DOHH2 (cell line): ENCODE results near the gene CYP11A1.

Experiments used
- EZH2phosphoT487 ChIP-seq: fragments of 200-600 bp; sonication (generic); IDR thresholded peaks from 2 replicates; pipeline ENCODE4 v1.6.1; 2017; ENCODE audit warnings: borderline replicate concordance, mild to moderate bottlenecking, antibody characterized with exemption, low read length, moderate library complexity, mixed read lengths
- TF ChIP-seq, protein P1 (sequence below): fragments of 200-600 bp; sonication (generic); IDR thresholded peaks from one replicate; pipeline ENCODE4 v1.5.1; 2014; ENCODE audit warnings: antibody characterized with exemption, mild to moderate bottlenecking, low read depth, low read length; ENCODE audit not compliant: poor library complexity, severe bottlenecking

DNA sequence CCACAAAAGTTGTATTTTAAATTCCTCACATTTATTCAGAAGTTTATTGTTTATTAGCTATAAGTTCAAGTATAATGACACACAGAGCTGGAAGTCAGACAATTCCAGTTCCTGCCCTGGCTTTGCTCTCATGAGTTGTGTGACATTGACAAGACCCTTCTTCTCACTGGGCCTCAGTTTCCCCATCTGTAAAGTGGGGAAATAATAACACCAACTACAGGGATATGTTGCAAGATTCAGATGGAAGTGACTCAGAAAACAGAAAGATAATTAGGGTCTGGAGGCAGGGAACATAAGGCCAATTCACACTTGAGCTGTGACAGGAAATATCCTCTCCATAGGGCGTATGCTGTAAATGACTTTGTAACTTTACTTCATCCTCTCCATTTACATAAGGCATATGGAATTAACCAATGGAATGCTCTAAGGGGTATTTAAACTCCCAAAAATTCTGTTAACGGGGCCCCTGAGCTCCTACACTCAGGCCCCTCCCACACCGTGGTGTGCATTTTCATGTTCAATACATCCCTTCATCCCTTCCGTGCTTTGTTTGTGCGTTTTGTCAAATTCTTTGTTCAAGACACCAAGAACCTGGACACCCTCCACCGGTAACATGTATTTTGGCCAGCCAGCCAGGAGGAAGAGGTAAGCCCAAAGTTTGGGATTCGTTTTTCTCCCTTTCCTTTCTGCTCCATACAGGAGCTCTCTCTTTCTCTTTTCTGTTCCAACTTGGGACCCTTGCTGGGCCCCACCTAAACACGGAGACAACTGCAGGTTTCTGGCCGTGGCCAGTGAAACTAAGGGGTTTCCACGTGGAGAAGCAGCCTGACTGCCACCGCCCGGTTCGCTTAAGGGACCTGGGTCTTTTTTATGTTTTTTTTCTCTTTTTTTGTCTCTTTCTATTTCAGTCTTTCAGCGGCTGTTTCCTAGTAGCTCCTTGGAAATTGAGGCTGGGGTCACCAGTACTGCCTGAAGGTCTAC is 16.9 kb downstream of the CYP11A1 start:
- TF ChIP-seq, protein P1, sequence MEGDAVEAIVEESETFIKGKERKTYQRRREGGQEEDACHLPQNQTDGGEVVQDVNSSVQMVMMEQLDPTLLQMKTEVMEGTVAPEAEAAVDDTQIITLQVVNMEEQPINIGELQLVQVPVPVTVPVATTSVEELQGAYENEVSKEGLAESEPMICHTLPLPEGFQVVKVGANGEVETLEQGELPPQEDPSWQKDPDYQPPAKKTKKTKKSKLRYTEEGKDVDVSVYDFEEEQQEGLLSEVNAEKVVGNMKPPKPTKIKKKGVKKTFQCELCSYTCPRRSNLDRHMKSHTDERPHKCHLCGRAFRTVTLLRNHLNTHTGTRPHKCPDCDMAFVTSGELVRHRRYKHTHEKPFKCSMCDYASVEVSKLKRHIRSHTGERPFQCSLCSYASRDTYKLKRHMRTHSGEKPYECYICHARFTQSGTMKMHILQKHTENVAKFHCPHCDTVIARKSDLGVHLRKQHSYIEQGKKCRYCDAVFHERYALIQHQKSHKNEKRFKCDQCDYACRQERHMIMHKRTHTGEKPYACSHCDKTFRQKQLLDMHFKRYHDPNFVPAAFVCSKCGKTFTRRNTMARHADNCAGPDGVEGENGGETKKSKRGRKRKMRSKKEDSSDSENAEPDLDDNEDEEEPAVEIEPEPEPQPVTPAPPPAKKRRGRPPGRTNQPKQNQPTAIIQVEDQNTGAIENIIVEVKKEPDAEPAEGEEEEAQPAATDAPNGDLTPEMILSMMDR: no peak
- no peak for TF ChIP-seq EZH2phosphoT487
